Sigmoid colon (tissue), 4 donors: Measurements from ENCODE around the gene SDK1.

Experiments used
- EP300 ChIP-seq, 4 donors: sonication (generic); formaldehyde crosslinking; IDR thresholded peaks; one replicate each; pipeline ENCODE4 v1.6.1; 2017; ENCODE audit warnings: antibody characterized with exemption in 4 of 4
- POLR2A ChIP-seq, 2 donors: fragments of 450-650 bp; IDR thresholded peaks; one replicate each; pipeline ENCODE4 v1.6.1; 2016; ENCODE audit warnings: antibody characterized with exemption in 2 of 2, mild to moderate bottlenecking in 2 of 2, moderate library complexity in 2 of 2
- POLR2AphosphoS5 ChIP-seq, 4 donors: sonication (generic); formaldehyde crosslinking; IDR thresholded peaks; one replicate each; pipeline ENCODE4 v1.6.1; 2017; ENCODE audit warnings: antibody characterized with exemption in 4 of 4
- TF ChIP-seq, protein P1 (sequence below), 4 experiments: fragments of 450-650 bp in 3 of 4; fragments of 200-600 bp in 1 of 4; IDR thresholded peaks; one replicate each; pipeline ENCODE4 v1.5.1; 2016 to 2019; ENCODE audit warnings: antibody characterized with exemption in 4 of 4, mild to moderate bottlenecking in 3 of 4, moderate library complexity in 2 of 4

- no peak for TF ChIP-seq POLR2AphosphoS5 (IDR thresholded peaks at IDR 0.05)
- no peak for TF ChIP-seq EP300 (IDR thresholded peaks at IDR 0.05)
- TF ChIP-seq, protein P1, sequence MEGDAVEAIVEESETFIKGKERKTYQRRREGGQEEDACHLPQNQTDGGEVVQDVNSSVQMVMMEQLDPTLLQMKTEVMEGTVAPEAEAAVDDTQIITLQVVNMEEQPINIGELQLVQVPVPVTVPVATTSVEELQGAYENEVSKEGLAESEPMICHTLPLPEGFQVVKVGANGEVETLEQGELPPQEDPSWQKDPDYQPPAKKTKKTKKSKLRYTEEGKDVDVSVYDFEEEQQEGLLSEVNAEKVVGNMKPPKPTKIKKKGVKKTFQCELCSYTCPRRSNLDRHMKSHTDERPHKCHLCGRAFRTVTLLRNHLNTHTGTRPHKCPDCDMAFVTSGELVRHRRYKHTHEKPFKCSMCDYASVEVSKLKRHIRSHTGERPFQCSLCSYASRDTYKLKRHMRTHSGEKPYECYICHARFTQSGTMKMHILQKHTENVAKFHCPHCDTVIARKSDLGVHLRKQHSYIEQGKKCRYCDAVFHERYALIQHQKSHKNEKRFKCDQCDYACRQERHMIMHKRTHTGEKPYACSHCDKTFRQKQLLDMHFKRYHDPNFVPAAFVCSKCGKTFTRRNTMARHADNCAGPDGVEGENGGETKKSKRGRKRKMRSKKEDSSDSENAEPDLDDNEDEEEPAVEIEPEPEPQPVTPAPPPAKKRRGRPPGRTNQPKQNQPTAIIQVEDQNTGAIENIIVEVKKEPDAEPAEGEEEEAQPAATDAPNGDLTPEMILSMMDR (IDR thresholded peaks at IDR 0.05) = no peak
- TF ChIP-seq POLR2A (IDR thresholded peaks at IDR 0.05) = no peak
Observed at GRCh38 chr7:3436746-3437145, 135.7 kb downstream of the SDK1 start.
